ENCODE data around the gene ARAP3. TPM values are rescaled to one million over a fixed set of nuclear protein-coding genes. Genes with fewer than 3 reads are reported as not detected.

The ARAP3 gene
- total and polyA plus RNA-seq, 3 donors from 2014 or later, result 4.0 to 4.8 (median 4.1) TPM

GRCh38 chr5:141695627-141696215 is 13.7 kb upstream of the ARAP3 start:
- H3K27ac ChIP-seq, result no peak overlapping the region
- no peak for DNase-seq
- H3K4me1 ChIP-seq, result no peaks in the 10 kb centered on the region
- intact Hi-C loops (cut with DNase I; ENCODE audit: low total_unique reads), result loop anchor here (5.0 kb wide), 1 partner anchor 267 kb away; no protein-coding TSS in a partner anchor
- no peak for TF ChIP-seq POLR2A (IDR thresholded peaks at IDR 0.05)
- TF ChIP-seq, protein P1, sequence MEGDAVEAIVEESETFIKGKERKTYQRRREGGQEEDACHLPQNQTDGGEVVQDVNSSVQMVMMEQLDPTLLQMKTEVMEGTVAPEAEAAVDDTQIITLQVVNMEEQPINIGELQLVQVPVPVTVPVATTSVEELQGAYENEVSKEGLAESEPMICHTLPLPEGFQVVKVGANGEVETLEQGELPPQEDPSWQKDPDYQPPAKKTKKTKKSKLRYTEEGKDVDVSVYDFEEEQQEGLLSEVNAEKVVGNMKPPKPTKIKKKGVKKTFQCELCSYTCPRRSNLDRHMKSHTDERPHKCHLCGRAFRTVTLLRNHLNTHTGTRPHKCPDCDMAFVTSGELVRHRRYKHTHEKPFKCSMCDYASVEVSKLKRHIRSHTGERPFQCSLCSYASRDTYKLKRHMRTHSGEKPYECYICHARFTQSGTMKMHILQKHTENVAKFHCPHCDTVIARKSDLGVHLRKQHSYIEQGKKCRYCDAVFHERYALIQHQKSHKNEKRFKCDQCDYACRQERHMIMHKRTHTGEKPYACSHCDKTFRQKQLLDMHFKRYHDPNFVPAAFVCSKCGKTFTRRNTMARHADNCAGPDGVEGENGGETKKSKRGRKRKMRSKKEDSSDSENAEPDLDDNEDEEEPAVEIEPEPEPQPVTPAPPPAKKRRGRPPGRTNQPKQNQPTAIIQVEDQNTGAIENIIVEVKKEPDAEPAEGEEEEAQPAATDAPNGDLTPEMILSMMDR (IDR thresholded peaks at IDR 0.05), result no peak
- WGBS, 2 donors, result 83% methylated on average over 11 of the region's 11 CpGs
- H3K9me3 ChIP-seq, result no peaks in the 10 kb centered on the region
- H3K4me3 ChIP-seq, result no peak overlapping the region
- H3K36me3 ChIP-seq (ENCODE audit: low read depth, missing control alignments), result no peaks in the 10 kb centered on the region
- no peaks in the 10 kb centered on the region for H3K27me3 ChIP-seq

- DNase-seq, result no peak
- intact Hi-C loops (cut with DNase I; ENCODE audit: low total_unique reads), result no loop called here
- TF ChIP-seq, protein P1 (IDR thresholded peaks at IDR 0.05), result no peak
- no peak for TF ChIP-seq POLR2A (IDR thresholded peaks at IDR 0.05)
- no peaks in the 10 kb centered on the region for H3K9me3 ChIP-seq
- no peak overlapping the region for H3K27ac ChIP-seq
- no peaks in the 10 kb centered on the region for H3K27me3 ChIP-seq
- H3K4me1 ChIP-seq, result no peaks in the 10 kb centered on the region
- no peak overlapping the region for H3K4me3 ChIP-seq
- WGBS, 2 donors, result 85 to 87% methylated on average over 5 of the region's 5 CpGs
- H3K36me3 ChIP-seq (ENCODE audit: low read depth, missing control alignments), result no peaks in the 10 kb centered on the region
Observed at GRCh38 chr5:141694479-141694878, 12.4 kb upstream of the ARAP3 start.

GRCh38 chr5:141692919-141693725 is 11.1 kb upstream of the ARAP3 start:
- Histone ChIP-seq H3K9me3 (no peaks in the 10 kb centered on the region), H3K4me3 (no peak overlapping the region), H3K36me3 (ENCODE audit: low read depth, missing control alignments) (no peaks in the 10 kb centered on the region), H3K4me1 (no peaks in the 10 kb centered on the region), H3K27me3 (no peaks in the 10 kb centered on the region), H3K27ac (no peak overlapping the region)
- TF ChIP-seq POLR2A (IDR thresholded peaks at IDR 0.05), result no peak
- TF ChIP-seq, protein P1 (IDR thresholded peaks at IDR 0.05), result no peak
- 67 to 79% methylated on average over 22 to 25 of the region's 25 CpGs for WGBS, 2 donors
- no peak for DNase-seq
- intact Hi-C loops (cut with DNase I; ENCODE audit: low total_unique reads), result no loop called here

DNA sequence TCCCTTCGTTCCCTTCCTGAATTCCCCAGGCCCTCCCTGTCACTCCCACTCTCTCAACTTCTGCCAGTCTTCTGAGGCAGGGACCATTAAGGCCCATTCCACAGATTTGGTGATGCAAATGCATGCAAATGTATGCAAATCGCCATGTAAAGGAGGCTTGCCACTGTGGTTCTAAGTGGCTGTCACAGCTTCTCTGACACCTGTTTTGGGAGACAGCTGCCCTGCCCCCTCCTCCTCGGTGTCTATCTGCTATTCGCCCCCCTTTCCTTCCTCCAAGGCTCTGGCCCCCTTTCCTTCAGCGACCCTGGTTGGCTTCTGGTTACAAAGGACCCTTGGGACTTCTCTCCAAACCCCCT is 10.5 kb upstream of the ARAP3 start:
- TF ChIP-seq, protein P1 (IDR thresholded peaks at IDR 0.05), result no peak
- no peak for TF ChIP-seq POLR2A (IDR thresholded peaks at IDR 0.05)
- Histone ChIP-seq H3K27ac (no peak overlapping the region), H3K4me3 (peak overlapping the region in 1 of 2 donors; percentile 32), H3K4me1 (no peaks in the 10 kb centered on the region), H3K9me3 (no peaks in the 10 kb centered on the region), H3K27me3 (no peaks in the 10 kb centered on the region), H3K36me3 (ENCODE audit: low read depth, missing control alignments) (no peaks in the 10 kb centered on the region)
- 19 to 29% methylated on average over 5 of the region's 5 CpGs for WGBS, 2 donors
- intact Hi-C loops (cut with DNase I; ENCODE audit: low total_unique reads), result no loop called here
- no peak for DNase-seq

Data from testis (tissue), 3 donors.